Neural cell (in vitro differentiated cells): Measurements from ENCODE around the gene SNX2. TPM values are rescaled to one million over a fixed set of nuclear protein-coding genes. Genes with fewer than 3 reads are reported as not detected.

Experiments
- H2AFZ ChIP-seq: fragments of 200-600, 300-800 bp; sonication (generic), shearing (Covaris generic); 2 replicates; pipeline ENCODE4 v1.6.0; 2014; ENCODE audit warnings: low read depth, mild to moderate bottlenecking, antibody characterized with exemption, low read length, moderate library complexity
- H3F3A ChIP-seq: fragments of 200-600 bp; shearing (Covaris generic); 2 replicates; pipeline ENCODE4 v1.6.1; 2016; ENCODE audit warnings: mild to moderate bottlenecking, moderate library complexity, mixed read lengths, antibody characterized with exemption, low read length; ENCODE audit not compliant: insufficient read depth, poor library complexity, severe bottlenecking
- H3K27ac ChIP-seq: fragments of 200-600, 300-800 bp; sonication (generic), shearing (Covaris generic); 2 replicates; pipeline ENCODE4 v1.5.1; 2014; ENCODE audit warnings: mild to moderate bottlenecking, low read length, moderate library complexity
- H3K27me3 ChIP-seq: fragments of 300-800, 200-600 bp; sonication (generic), shearing (Covaris generic); 2 replicates; pipeline ENCODE4 v1.6.0; 2014; ENCODE audit warnings: mild to moderate bottlenecking, low read depth, low read length, moderate library complexity; ENCODE audit not compliant: insufficient read depth
- H3K36me3 ChIP-seq: fragments of 300-800, 200-600 bp; sonication (generic), shearing (Covaris generic); 2 replicates; pipeline ENCODE4 v1.5.1; 2014; ENCODE audit warnings: mild to moderate bottlenecking, antibody characterized with exemption, low read length, moderate library complexity; ENCODE audit not compliant: insufficient read depth
- H3K4me2 ChIP-seq: fragments of 300-800, 200-600 bp; sonication (generic), shearing (Covaris generic); 2 replicates; pipeline ENCODE4 v1.6.0; 2014; ENCODE audit warnings: mild to moderate bottlenecking, low read length
- H3K4me3 ChIP-seq: fragments of 300-800, 200-600 bp; sonication (generic), shearing (Covaris generic); 2 replicates; pipeline ENCODE4 v1.5.1; 2014; ENCODE audit warnings: mild to moderate bottlenecking, low read length, moderate library complexity
- H3K79me2 ChIP-seq: fragments of 200-600 bp; shearing (Covaris generic); replicated peaks from 2 replicates; pipeline ENCODE4 v1.6.0; 2014; ENCODE audit warnings: mild to moderate bottlenecking, low read length, moderate library complexity; ENCODE audit not compliant: insufficient read depth
- H3K9ac ChIP-seq: fragments of 300-800, 200-600 bp; sonication (generic), shearing (Covaris generic); 2 replicates; pipeline ENCODE4 v1.6.1; 2016; ENCODE audit warnings: mild to moderate bottlenecking, low read length, mixed read lengths
- H3K9me2 ChIP-seq: fragments of 200-600 bp; shearing (Covaris generic); 2 replicates; pipeline ENCODE4 v1.6.1; 2016; ENCODE audit warnings: mild to moderate bottlenecking, low read length, mixed read lengths; ENCODE audit not compliant: insufficient read depth
- H3K9me3 ChIP-seq: fragments of 200-600, 300-800 bp; sonication (generic), shearing (Covaris generic); 2 replicates; pipeline ENCODE4 v1.6.1; 2016; ENCODE audit warnings: mild to moderate bottlenecking, mixed run types, low read length, moderate library complexity, mixed read lengths
- H4K20me1 ChIP-seq: fragments of 200-600 bp; shearing (Covaris generic); 2 replicates; pipeline ENCODE4 v1.6.1; 2016; ENCODE audit warnings: mild to moderate bottlenecking, mixed run types; ENCODE audit not compliant: insufficient read depth
- CTCF ChIP-seq: fragments of 450-650 bp; IDR thresholded peaks from 2 replicates; pipeline ENCODE4 v1.5.1; 2014; ENCODE audit warnings: antibody characterized with exemption, mild to moderate bottlenecking, moderate library complexity; ENCODE audit not compliant: poor library complexity, severe bottlenecking
- EP300 ChIP-seq: fragments of 450-650 bp; conservative IDR thresholded peaks from 2 replicates; pipeline ENCODE4 v1.6.1; 2014; ENCODE audit warnings: antibody characterized with exemption, mild to moderate bottlenecking, moderate library complexity; ENCODE audit not compliant: poor library complexity, severe bottlenecking
- EZH2 ChIP-seq: fragments of 200-600, 300-800 bp; shearing (Covaris generic), sonication (generic); IDR thresholded peaks from 2 replicates; pipeline ENCODE4 v1.6.1; 2014; ENCODE audit warnings: antibody characterized with exemption, low read length, borderline replicate concordance, mild to moderate bottlenecking; ENCODE audit not compliant: insufficient read depth, poor library complexity, severe bottlenecking
- MXI1 ChIP-seq: fragments of 450-650 bp; conservative IDR thresholded peaks from 2 replicates; pipeline ENCODE4 v1.6.1; 2014; ENCODE audit warnings: antibody characterized with exemption, mild to moderate bottlenecking; ENCODE audit not compliant: poor library complexity, severe bottlenecking
- POLR2AphosphoS5 ChIP-seq: IDR thresholded peaks from 2 replicates; pipeline ENCODE4 v1.6.1; 2012
- RAD21 ChIP-seq: fragments of 450-650 bp; conservative IDR thresholded peaks from 2 replicates; pipeline ENCODE4 v1.6.1; 2014; ENCODE audit warnings: antibody characterized with exemption, mild to moderate bottlenecking, moderate library complexity
- REST ChIP-seq: IDR thresholded peaks from 2 replicates; pipeline ENCODE4 v1.6.1; 2012; ENCODE audit warnings: borderline replicate concordance
- SMC3 ChIP-seq: fragments of 450-650 bp; conservative IDR thresholded peaks from 2 replicates; pipeline ENCODE4 v1.6.1; 2014; ENCODE audit warnings: antibody characterized with exemption, mild to moderate bottlenecking, moderate library complexity; ENCODE audit not compliant: poor library complexity
- TAF1 ChIP-seq: IDR thresholded peaks from 2 replicates; pipeline ENCODE4 v1.6.1; 2012; ENCODE audit warnings: low read depth
- polyA plus RNA-seq: library from polyadenylated mRNA; depleted of rRNA; stranded (reverse); fragments of >200 nt; gene quantifications from 2 replicates; pipeline ENCODE4 v1.2.3, GENCODE V29; 2014

SNX2 gene
- polyA plus RNA-seq, 1 donor from 2014 or later: 36.1 TPM

GRCh38 chr5:122863721-122864120, 88.8 kb downstream of the SNX2 start (continued):
- no peak for TF ChIP-seq EZH2

GRCh38 chr5:122864400-122864799, 89.5 kb downstream of the SNX2 start:
- H3K27me3 ChIP-seq: no peaks in the 10 kb centered on the region
- H3K79me2 ChIP-seq: no peaks in the 10 kb centered on the region
- H3K4me3 ChIP-seq: no peak overlapping the region
- H3K9me2 ChIP-seq: no peaks in the 10 kb centered on the region
- no peak for TF ChIP-seq TAF1
- TF ChIP-seq POLR2AphosphoS5: no peak
- TF ChIP-seq CTCF: no peak
- TF ChIP-seq RAD21: no peak
- no peak for TF ChIP-seq REST
- TF ChIP-seq MXI1: no peak
- no peak for TF ChIP-seq EZH2
- no peak for TF ChIP-seq EP300
- no peak for TF ChIP-seq SMC3
- H3K4me2 ChIP-seq: no peak overlapping the region
- no peaks in the 10 kb centered on the region for H4K20me1 ChIP-seq
- H3K36me3 ChIP-seq: no peaks in the 10 kb centered on the region
- no peak overlapping the region for H2AFZ ChIP-seq
- no peak overlapping the region for H3K27ac ChIP-seq
- no peaks in the 10 kb centered on the region for H3F3A ChIP-seq
- no peaks in the 10 kb centered on the region for H3K9me3 ChIP-seq
- H3K9ac ChIP-seq: no peak overlapping the region

GRCh38 chr5:122864842-122865241, 90.0 kb downstream of the SNX2 start:
- Histone ChIP-seq H3K9me2 (no peaks in the 10 kb centered on the region), H3F3A (no peaks in the 10 kb centered on the region), H4K20me1 (no peaks in the 10 kb centered on the region), H3K79me2 (no peaks in the 10 kb centered on the region), H3K9me3 (no peaks in the 10 kb centered on the region), H3K27me3 (no peaks in the 10 kb centered on the region), H3K4me3 (no peak overlapping the region), H3K9ac (no peak overlapping the region), H3K36me3 (no peaks in the 10 kb centered on the region), H3K4me2 (no peak overlapping the region), H2AFZ (no peak overlapping the region), H3K27ac (no peak overlapping the region)
- TF ChIP-seq CTCF (no peak), POLR2AphosphoS5 (no peak), REST (no peak), MXI1 (no peak), EP300 (no peak), RAD21 (no peak), SMC3 (no peak), TAF1 (no peak), EZH2 (no peak)
